ENCODE measurements around the gene CPNE5. TPM values are rescaled to one million over a fixed set of nuclear protein-coding genes. Genes with fewer than 3 reads are reported as not detected.

Gene CPNE5
- total and polyA plus RNA-seq, 2 of the 4 experiments (the other 2 are of a cell fraction), result 0.07 TPM; not detected in 1

- dilution Hi-C loops (cut with HindIII; ENCODE audit: low sequenced_read_pairs, unreplicated experiment) (no loop called here), in situ Hi-C loops (cut with MboI; ENCODE audit: low sequenced_read_pairs) (loop anchor here (5.0 kb wide), 1 partner anchor 102 kb away; no protein-coding TSS in a partner anchor), intact Hi-C loops (cut with micrococcal nuclease) (loop anchor here (1.0 kb wide), 3 partner anchors 44 to 109 kb away; no protein-coding TSS in a partner anchor)
- DNase-seq (peak; percentile 65), ATAC-seq (ENCODE audit: low read depth) (peak; percentile 90)
- no peak overlapping the region for H4K91ac ChIP-seq (ENCODE audit: insufficient read depth, low read depth, low read length)
- H3K79me1 ChIP-seq (ENCODE audit: low read depth in 1 of 2, low read length in 2 of 2), result no peaks in the 10 kb centered on the region
- H3K36me3 ChIP-seq (ENCODE audit: control insufficient read depth, insufficient read depth, low read length), result no peaks in the 10 kb centered on the region
- no peak overlapping the region for H4K5ac ChIP-seq (ENCODE audit: low read depth, low read length)
- H2AK5ac ChIP-seq (ENCODE audit: low read depth, low read length), result no peak overlapping the region; the same call in 1 of the 2 replicates
- H3K4me3 ChIP-seq (ENCODE audit: insufficient read depth, low read depth, low read length), result no peak overlapping the region
- no peak overlapping the region for H3K18ac ChIP-seq (ENCODE audit: low read depth, low read length)
- no peaks in the 10 kb centered on the region for H3K4me1 ChIP-seq (ENCODE audit: control insufficient read depth, insufficient read depth, low read length)
- H4K20me1 ChIP-seq (ENCODE audit: insufficient read depth, low read length), result peaks cover 5% of the 10 kb centered on the region; the same call in 1 of the 2 replicates
- H2AFZ ChIP-seq (replicated peaks; ENCODE audit: low read length, poor library complexity), result peak overlapping the region; percentile 67
- no peaks in the 10 kb centered on the region for H3K9me3 ChIP-seq (ENCODE audit: control insufficient read depth, insufficient read depth, low read length)
- no peak overlapping the region for H3K56ac ChIP-seq (ENCODE audit: extremely low read depth, insufficient read depth, low read length)
- H4K8ac ChIP-seq (ENCODE audit: low read depth in 2 of 2, low read length in 2 of 2), result no peak overlapping the region
- CTCF ChIA-PET, result interaction anchor here (1.0 to 3.2 kb wide), 4 partner anchors 24 to 113 kb away, joined by 3 to 15 read pairs (median 4); no protein-coding TSS in a partner anchor
- no peak overlapping the region for H2BK20ac ChIP-seq (ENCODE audit: low read depth, low read length)
- no peak overlapping the region for H2BK5ac ChIP-seq (ENCODE audit: low read depth, low read length, poor library complexity, severe bottlenecking)
- H3K9ac ChIP-seq (ENCODE audit: low read depth, low read length), result no peak overlapping the region
- POLR2A ChIA-PET (ENCODE audit: unreplicated experiment), result no interaction called here
- no peak overlapping the region for H3K4ac ChIP-seq (ENCODE audit: low read depth, low read length)
- H3K14ac ChIP-seq (replicated peaks; ENCODE audit: low read depth, low read length), result no peak overlapping the region
- no peak overlapping the region for H3K4me2 ChIP-seq (ENCODE audit: low read depth, low read length)
- no peak overlapping the region for H2AK9ac ChIP-seq (replicated peaks; ENCODE audit: low read depth, low read length, poor library complexity)
- H3K27me3 ChIP-seq (ENCODE audit: control insufficient read depth, insufficient read depth, low read length), result peaks cover 8% of the 10 kb centered on the region; the same call in 1 of the 2 replicates
- H3K27ac ChIP-seq (ENCODE audit: insufficient read depth, low read length), result no peak overlapping the region
- no peaks in the 10 kb centered on the region for H3K9me1 ChIP-seq (ENCODE audit: insufficient read depth, low read length)
- no TSS peak for BruUV-seq (replicated peaks)
- H2BK120ac ChIP-seq (ENCODE audit: low read depth, low read length), result no peak overlapping the region
- H2BK15ac ChIP-seq (ENCODE audit: low read depth, low read length), result no peak overlapping the region
- WGBS, 2 experiments (ENCODE audit: extremely low coverage in 2 of 2, insufficient read length in 1 of 2), result no CpG with 5 or more reads among the region's 13 CpGs
- H3K23ac ChIP-seq (ENCODE audit: low read depth, low read length), result no peak overlapping the region
- TF ChIP-seq USF2 (IDR thresholded peaks at IDR 0.05; ENCODE audit: low read depth, low read length) (no peak), NFE2L2 (IDR thresholded peaks at IDR 0.05; ENCODE audit: low read depth, low read length) (no peak), SMC3 (IDR thresholded peaks at IDR 0.05; ENCODE audit: low read depth, low read length) (peak; percentile 82), CHD1 (IDR thresholded peaks at IDR 0.05; ENCODE audit: low read depth, low read length) (no peak), CTCF (conservative IDR thresholded peaks at IDR 0.05; ENCODE audit: low read depth, low read length) (peak; percentile 73), MXI1 (IDR thresholded peaks at IDR 0.05; ENCODE audit: borderline replicate concordance, low read depth, low read length) (no peak), RFX5 (IDR thresholded peaks at IDR 0.05; ENCODE audit: low read depth, low read length) (no peak), CEBPB (IDR thresholded peaks at IDR 0.05; ENCODE audit: low read depth, low read length) (no peak), RAD21 (IDR thresholded peaks at IDR 0.05; ENCODE audit: low read length) (peak; percentile 80), RCOR1 (IDR thresholded peaks at IDR 0.05; ENCODE audit: insufficient replicate concordance, low read length) (no peak), POLR2A (IDR thresholded peaks at IDR 0.05; ENCODE audit: low read depth, low read length) (no peak), MAZ (IDR thresholded peaks at IDR 0.05; ENCODE audit: borderline replicate concordance, low read depth, low read length) (no peak), MAFK (IDR thresholded peaks at IDR 0.05; ENCODE audit: low read depth, low read length) (no peak), BHLHE40 (IDR thresholded peaks at IDR 0.05; ENCODE audit: low read depth, low read length) (no peak)
These were observed 114.5 kb downstream of the CPNE5 start for GRCh38 chr6:36724514-36725390.
